Measurements from ENCODE around the gene SLC17A9. TPM values are rescaled to one million over a fixed set of nuclear protein-coding genes. Genes with fewer than 3 reads are reported as not detected.

SLC17A9 gene
- total RNA-seq, 2 experiments from 2014 or later: 78.5 to 78.7 TPM

DNA sequence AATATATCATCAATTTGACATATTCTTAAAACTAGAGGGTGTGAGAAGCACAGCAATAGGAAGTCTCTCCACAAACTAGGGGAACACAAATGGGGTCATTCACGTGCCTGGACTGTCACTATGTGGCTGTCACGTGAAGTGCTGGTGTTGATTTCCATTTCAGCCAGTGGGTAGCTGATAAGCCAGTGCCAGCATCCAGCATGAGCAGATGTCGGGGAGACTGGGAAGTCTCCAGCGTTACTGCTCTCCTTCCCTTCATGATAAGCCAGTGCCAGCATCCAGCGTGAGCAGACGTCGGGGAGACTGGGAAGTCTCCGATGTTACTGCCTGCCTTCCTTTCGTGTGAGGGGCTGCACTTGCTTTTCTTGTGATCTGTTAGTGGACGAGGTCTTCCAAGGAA, 5.6 kb upstream of the SLC17A9 start:
- H3K36me3 Mint-ChIP-seq (ENCODE audit: low read depth): peaks cover 68% of the 10 kb centered on the region
- POLR2A ChIA-PET: interaction anchor here (0.6 to 1.3 kb wide), 2 partner anchors 9 to 39 kb away, joined by 3 read pairs; partner anchors contain the start of gene GID8
- CTCF ChIA-PET: interaction anchor here (1.3 kb wide), 1 partner anchor 10 kb away, joined by 3 read pairs; no protein-coding TSS in a partner anchor
- no peaks in the 10 kb centered on the region for H3K27me3 Mint-ChIP-seq
- DNase-seq (no peak), ATAC-seq (no peak)
- H3K27ac Mint-ChIP-seq: no peak overlapping the region
- H3K9me3 Mint-ChIP-seq: no peaks in the 10 kb centered on the region
- no peak overlapping the region for H3K4me3 Mint-ChIP-seq
- peaks cover 9% of the 10 kb centered on the region for H3K4me1 Mint-ChIP-seq (ENCODE audit: low read depth)
- intact Hi-C loops (cut with micrococcal nuclease): no loop called here
- TF ChIP-seq, protein P1, sequence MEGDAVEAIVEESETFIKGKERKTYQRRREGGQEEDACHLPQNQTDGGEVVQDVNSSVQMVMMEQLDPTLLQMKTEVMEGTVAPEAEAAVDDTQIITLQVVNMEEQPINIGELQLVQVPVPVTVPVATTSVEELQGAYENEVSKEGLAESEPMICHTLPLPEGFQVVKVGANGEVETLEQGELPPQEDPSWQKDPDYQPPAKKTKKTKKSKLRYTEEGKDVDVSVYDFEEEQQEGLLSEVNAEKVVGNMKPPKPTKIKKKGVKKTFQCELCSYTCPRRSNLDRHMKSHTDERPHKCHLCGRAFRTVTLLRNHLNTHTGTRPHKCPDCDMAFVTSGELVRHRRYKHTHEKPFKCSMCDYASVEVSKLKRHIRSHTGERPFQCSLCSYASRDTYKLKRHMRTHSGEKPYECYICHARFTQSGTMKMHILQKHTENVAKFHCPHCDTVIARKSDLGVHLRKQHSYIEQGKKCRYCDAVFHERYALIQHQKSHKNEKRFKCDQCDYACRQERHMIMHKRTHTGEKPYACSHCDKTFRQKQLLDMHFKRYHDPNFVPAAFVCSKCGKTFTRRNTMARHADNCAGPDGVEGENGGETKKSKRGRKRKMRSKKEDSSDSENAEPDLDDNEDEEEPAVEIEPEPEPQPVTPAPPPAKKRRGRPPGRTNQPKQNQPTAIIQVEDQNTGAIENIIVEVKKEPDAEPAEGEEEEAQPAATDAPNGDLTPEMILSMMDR (IDR thresholded peaks at IDR 0.05): no peak

DNA sequence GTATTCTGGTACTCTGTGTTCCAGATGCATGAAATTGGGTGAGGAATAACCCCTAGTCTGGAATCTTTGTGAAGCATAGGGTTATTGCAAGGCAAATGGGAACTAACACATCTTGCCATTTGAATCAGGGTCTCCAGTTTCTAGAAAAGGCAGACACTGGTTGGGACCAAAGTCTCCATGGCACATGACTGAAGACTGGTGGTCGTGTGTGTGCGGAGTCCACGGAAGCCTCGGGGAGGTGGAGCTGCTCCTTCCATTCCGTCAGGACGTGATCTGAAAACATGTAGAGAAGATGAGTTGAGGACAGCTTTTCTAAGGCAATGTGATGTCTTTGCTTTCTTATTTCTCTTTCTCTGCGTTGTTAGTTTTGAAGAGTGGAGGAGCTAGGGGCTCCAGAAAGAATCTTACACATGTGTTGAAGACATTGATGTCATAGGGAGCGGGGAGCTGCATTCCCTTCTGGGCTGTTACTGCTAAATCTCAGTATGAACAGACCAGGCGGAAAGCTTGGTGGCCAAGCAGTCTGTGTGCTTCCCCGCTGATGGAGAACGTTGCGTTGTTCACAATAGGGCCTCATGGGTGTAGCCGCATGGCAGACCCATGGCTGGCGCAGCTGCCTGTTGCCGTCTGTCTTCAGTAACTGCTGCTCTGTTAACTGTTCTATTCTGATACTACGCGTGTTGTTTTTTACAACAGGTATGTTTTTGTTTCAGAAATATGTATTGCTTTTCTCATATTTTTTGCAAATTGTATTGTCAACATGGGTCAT, 4.8 kb upstream of the SLC17A9 start:
- H3K27ac Mint-ChIP-seq: no peak overlapping the region
- peaks cover 66% of the 10 kb centered on the region for H3K36me3 Mint-ChIP-seq (ENCODE audit: low read depth)
- POLR2A ChIA-PET: interaction anchor here (0.6 to 2.1 kb wide), 5 partner anchors 13 to 205 kb away, joined by 3 to 4 read pairs (median 3); no protein-coding TSS in a partner anchor
- CTCF ChIA-PET: interaction anchor here (0.7 to 1.3 kb wide), 3 partner anchors 11 to 46 kb away, joined by 3 read pairs; no protein-coding TSS in a partner anchor
- no peak overlapping the region for H3K4me3 Mint-ChIP-seq
- H3K9me3 Mint-ChIP-seq: no peaks in the 10 kb centered on the region
- DNase-seq (no peak), ATAC-seq (no peak)
- intact Hi-C loops (cut with micrococcal nuclease): no loop called here
- H3K4me1 Mint-ChIP-seq (ENCODE audit: low read depth): peaks cover 12% of the 10 kb centered on the region
- no peaks in the 10 kb centered on the region for H3K27me3 Mint-ChIP-seq
- TF ChIP-seq, protein P1 (IDR thresholded peaks at IDR 0.05): no peak

DNA sequence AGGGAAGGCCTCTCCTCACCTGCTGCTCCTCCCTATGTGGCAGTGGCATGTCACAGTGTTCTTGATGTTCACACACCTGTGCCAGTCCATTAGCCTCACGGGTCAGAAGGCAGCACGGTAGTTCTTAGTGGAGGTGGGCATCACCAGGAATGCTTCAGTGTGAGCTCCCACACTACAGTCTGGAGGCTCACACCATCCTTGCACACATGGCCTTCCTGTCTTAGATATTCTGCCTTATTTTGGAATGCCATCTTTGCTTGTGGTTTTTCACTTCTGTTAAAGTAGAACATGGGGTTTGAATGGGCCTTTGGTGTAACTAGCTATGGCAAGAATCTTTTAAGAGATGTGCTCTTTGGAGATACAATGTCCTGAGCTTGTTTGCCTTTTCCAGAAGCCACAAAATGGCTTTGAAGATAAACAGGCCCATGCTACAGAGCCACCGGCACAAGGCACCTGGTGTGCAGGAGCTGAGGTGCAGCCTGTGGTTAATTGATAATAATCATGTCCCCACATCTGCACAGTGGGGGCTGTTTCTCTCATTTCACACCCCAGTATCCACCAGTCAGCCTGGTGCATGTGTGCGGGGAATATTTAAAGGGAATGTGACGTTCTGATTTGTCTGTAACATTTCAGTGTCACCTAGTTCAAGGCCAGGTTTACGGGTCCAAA, 3.2 kb upstream of the SLC17A9 start:
- no peak for DNase-seq

DNA sequence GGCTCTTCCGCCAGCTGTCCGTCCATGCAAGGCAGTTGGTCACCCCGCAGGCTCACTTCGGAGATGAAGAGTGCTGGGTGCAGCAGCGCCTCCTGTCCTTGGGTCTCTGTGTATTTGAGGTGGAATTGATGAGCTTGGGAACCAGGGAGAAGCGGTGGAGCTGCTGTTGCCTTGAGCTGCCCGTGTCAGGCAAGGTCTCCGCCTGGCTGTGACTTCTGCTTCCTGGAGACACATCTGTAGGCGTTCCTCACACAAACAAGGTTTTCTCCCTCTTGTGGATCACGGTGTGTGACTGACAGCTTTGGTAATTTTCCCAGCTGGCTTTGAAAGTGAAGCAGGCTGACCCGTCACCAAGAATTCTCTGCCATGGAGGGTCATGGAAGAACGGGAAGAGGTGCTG, 2.5 kb upstream of the SLC17A9 start:
- TF ChIP-seq, protein P1 (IDR thresholded peaks at IDR 0.05): no peak
- POLR2A ChIA-PET: interaction anchor here (1.2 to 1.9 kb wide), 3 partner anchors 11 to 47 kb away, joined by 3 to 12 read pairs (median 5); partner anchors contain the start of gene DIDO1
- Mint-ChIP-seq H3K36me3 (ENCODE audit: low read depth) (peaks cover 57% of the 10 kb centered on the region), H3K27me3 (no peaks in the 10 kb centered on the region), H3K27ac (no peak overlapping the region), H3K4me1 (ENCODE audit: low read depth) (peaks cover 20% of the 10 kb centered on the region), H3K9me3 (no peaks in the 10 kb centered on the region), H3K4me3 (no peak overlapping the region)
- DNase-seq: no peak
- CTCF ChIA-PET: interaction anchor here (1.0 to 1.7 kb wide), 5 partner anchors 9 to 62 kb away, joined by 3 to 7 read pairs (median 3); partner anchors contain the start of gene GID8
- intact Hi-C loops (cut with micrococcal nuclease): loop anchor here (10.0 kb wide), 1 partner anchor 45 kb away; no protein-coding TSS in a partner anchor
- ATAC-seq: no peak

More for the DNA sequence above, 3.2 kb upstream of the SLC17A9 start:
- TF ChIP-seq, protein P1 (IDR thresholded peaks at IDR 0.05): no peak
- Mint-ChIP-seq H3K27ac (no peak overlapping the region), H3K9me3 (no peaks in the 10 kb centered on the region), H3K27me3 (no peaks in the 10 kb centered on the region), H3K36me3 (ENCODE audit: low read depth) (peaks cover 59% of the 10 kb centered on the region), H3K4me1 (ENCODE audit: low read depth) (peaks cover 14% of the 10 kb centered on the region), H3K4me3 (no peak overlapping the region)
- ATAC-seq: no peak
- intact Hi-C loops (cut with micrococcal nuclease): no loop called here
- ChIA-PET CTCF (interaction anchor here (1.0 to 1.7 kb wide), 7 partner anchors 10 to 62 kb away, joined by 3 to 7 read pairs (median 3); partner anchors contain the start of gene GID8), POLR2A (interaction anchor here (1.1 to 2.1 kb wide), 5 partner anchors 10 to 51 kb away, joined by 3 to 12 read pairs (median 4); partner anchors contain the start of gene DIDO1)
